Neural progenitor cell (in vitro differentiated cells): ENCODE data around the gene CRISP3. TPM values are rescaled to one million over a fixed set of nuclear protein-coding genes. Genes with fewer than 3 reads are reported as not detected.
"Not testable (repeated sequence)": the region's sequence is repeated elsewhere in the genome, so short reads cannot be mapped to it uniquely, and the experiment has no call there.

Source experiments
- DNase-seq: peaks from one replicate; pipeline ENCODE4 v3.0.0-alpha.2; 2016; ENCODE audit warnings: low spot score
- H2AFZ ChIP-seq: fragments of 200-600 bp; sonication (generic); replicated peaks from 2 replicates; pipeline ENCODE4 v1.6.1; 2016; ENCODE audit warnings: antibody characterized with exemption
- H3F3A ChIP-seq: fragments of 200-600 bp; sonication (generic); 2 replicates; pipeline ENCODE4 v1.6.1; 2016; ENCODE audit warnings: antibody characterized with exemption, low read depth
- H3K27ac ChIP-seq: fragments of 200-600 bp; sonication (generic); 2 replicates; pipeline ENCODE4 v1.5.1; 2016; ENCODE audit warnings: mild to moderate bottlenecking
- H3K27me3 ChIP-seq: fragments of 200-600 bp; sonication (generic); 2 replicates; pipeline ENCODE4 v1.6.1; 2016; ENCODE audit warnings: mild to moderate bottlenecking, moderate library complexity
- H3K36me3 ChIP-seq: fragments of 200-600 bp; sonication (generic); 2 replicates; pipeline ENCODE4 v1.5.1; 2016
- H3K4me1 ChIP-seq: fragments of 200-600 bp; sonication (generic); 2 replicates; pipeline ENCODE4 v1.6.1; 2016; ENCODE audit warnings: mixed run types
- H3K4me2 ChIP-seq: fragments of 200-600 bp; sonication (generic); 2 replicates; pipeline ENCODE4 v1.6.1; 2016
- H3K4me3 ChIP-seq: fragments of 200-600 bp; sonication (generic); 2 replicates; pipeline ENCODE4 v1.5.1; 2016
- H3K79me2 ChIP-seq: fragments of 200-600 bp; sonication (generic); 2 replicates; pipeline ENCODE4 v1.6.1; 2016; ENCODE audit warnings: low read depth
- H3K9ac ChIP-seq: fragments of 200-600 bp; sonication (generic); 2 replicates; pipeline ENCODE4 v1.6.1; 2016
- H3K9me3 ChIP-seq: fragments of 200-600 bp; sonication (generic); 2 replicates; pipeline ENCODE4 v1.5.1; 2016; ENCODE audit warnings: low read depth
- H4K20me1 ChIP-seq: fragments of 200-600 bp; sonication (generic); 2 replicates; pipeline ENCODE4 v1.6.1; 2016; ENCODE audit warnings: low read depth
- H3K27ac Mint-ChIP-seq: 3 replicates; pipeline ENCODE4 v1.8.0; 2021; ENCODE audit warnings: mixed read lengths
- H3K27me3 Mint-ChIP-seq: 2 replicates; pipeline ENCODE4 v1.8.0; 2022; ENCODE audit warnings: low read depth, mild to moderate bottlenecking, inconsistent platforms, moderate library complexity, mixed read lengths; ENCODE audit not compliant: insufficient read depth
- H3K36me3 Mint-ChIP-seq: 3 replicates; pipeline ENCODE4 v1.8.0; 2021; ENCODE audit warnings: mixed read lengths
- H3K4me1 Mint-ChIP-seq: 3 replicates; pipeline ENCODE4 v1.8.0; 2021; ENCODE audit warnings: mixed read lengths
- H3K4me3 Mint-ChIP-seq: 3 replicates; pipeline ENCODE4 v1.8.0; 2021; ENCODE audit warnings: mild to moderate bottlenecking, moderate library complexity, mixed read lengths
- H3K9me3 Mint-ChIP-seq: 3 replicates; pipeline ENCODE4 v1.8.0; 2020; ENCODE audit warnings: mixed read lengths
- EZH2 ChIP-seq: fragments of 200-600 bp; sonication (generic); IDR thresholded peaks from 2 replicates; pipeline ENCODE4 v1.6.1; 2017; ENCODE audit warnings: antibody characterized with exemption, mild to moderate bottlenecking, moderate library complexity
- EZH2phosphoT487 ChIP-seq: fragments of 200-600 bp; sonication (generic); IDR thresholded peaks from 2 replicates; pipeline ENCODE4 v1.6.1; 2017; ENCODE audit warnings: antibody characterized with exemption
- total RNA-seq: library from RNA; depleted of rRNA; stranded (reverse); fragments of >200 nt; gene quantifications from 2 replicates; pipeline ENCODE4 v1.2.3, GENCODE V29; 2015; ENCODE audit warnings: low replicate concordance
- TF ChIP-seq, protein P1 (sequence below): fragments of 200-600 bp; sonication (generic); IDR thresholded peaks from 2 replicates; pipeline ENCODE4 v1.5.1; 2017; ENCODE audit warnings: antibody characterized with exemption, mild to moderate bottlenecking

The CRISP3 gene
- total RNA-seq, 1 donor from 2014 or later: not detected

DNA sequence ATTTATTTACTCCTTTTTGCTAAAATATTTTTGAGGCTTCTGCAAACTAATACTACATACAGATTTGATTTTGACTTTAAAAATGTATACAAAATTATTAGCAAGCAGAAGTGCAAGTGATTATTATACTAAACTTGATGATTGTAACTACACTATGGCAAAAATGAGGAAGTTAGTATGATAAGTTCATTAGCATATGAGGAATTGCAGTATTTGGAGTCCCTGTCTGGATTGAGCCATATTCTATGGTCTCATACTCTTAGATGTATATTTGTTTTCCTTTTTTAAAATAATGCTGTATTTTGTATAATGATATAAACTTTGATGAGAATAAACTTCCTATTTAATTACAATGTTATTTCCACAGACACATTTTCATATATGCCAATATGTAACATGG, 13.9 kb downstream of the CRISP3 start:
- H3K27ac ChIP-seq: no peak overlapping the region
- no peaks in the 10 kb centered on the region for H3K27me3 Mint-ChIP-seq
- no peaks in the 10 kb centered on the region for H3K9me3 ChIP-seq
- H3K4me2 ChIP-seq: no peak overlapping the region
- no peaks in the 10 kb centered on the region for H3K36me3 Mint-ChIP-seq
- H2AFZ ChIP-seq: no peak overlapping the region
- no peak for DNase-seq
- H3K79me2 ChIP-seq: no peaks in the 10 kb centered on the region
- no peaks in the 10 kb centered on the region for H3F3A ChIP-seq
- no peaks in the 10 kb centered on the region for H3K27me3 ChIP-seq
- H3K4me3 Mint-ChIP-seq: no peak overlapping the region
- TF ChIP-seq, protein P1, sequence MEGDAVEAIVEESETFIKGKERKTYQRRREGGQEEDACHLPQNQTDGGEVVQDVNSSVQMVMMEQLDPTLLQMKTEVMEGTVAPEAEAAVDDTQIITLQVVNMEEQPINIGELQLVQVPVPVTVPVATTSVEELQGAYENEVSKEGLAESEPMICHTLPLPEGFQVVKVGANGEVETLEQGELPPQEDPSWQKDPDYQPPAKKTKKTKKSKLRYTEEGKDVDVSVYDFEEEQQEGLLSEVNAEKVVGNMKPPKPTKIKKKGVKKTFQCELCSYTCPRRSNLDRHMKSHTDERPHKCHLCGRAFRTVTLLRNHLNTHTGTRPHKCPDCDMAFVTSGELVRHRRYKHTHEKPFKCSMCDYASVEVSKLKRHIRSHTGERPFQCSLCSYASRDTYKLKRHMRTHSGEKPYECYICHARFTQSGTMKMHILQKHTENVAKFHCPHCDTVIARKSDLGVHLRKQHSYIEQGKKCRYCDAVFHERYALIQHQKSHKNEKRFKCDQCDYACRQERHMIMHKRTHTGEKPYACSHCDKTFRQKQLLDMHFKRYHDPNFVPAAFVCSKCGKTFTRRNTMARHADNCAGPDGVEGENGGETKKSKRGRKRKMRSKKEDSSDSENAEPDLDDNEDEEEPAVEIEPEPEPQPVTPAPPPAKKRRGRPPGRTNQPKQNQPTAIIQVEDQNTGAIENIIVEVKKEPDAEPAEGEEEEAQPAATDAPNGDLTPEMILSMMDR: no peak
- TF ChIP-seq EZH2phosphoT487 (no peak), EZH2 (no peak)
- H3K4me3 ChIP-seq: no peak overlapping the region
- H3K27ac Mint-ChIP-seq: no peak overlapping the region
- no peaks in the 10 kb centered on the region for H4K20me1 ChIP-seq
- no peaks in the 10 kb centered on the region for H3K36me3 ChIP-seq
- H3K9ac ChIP-seq: no peak overlapping the region
- H3K4me1 ChIP-seq: no peaks in the 10 kb centered on the region
- H3K9me3 Mint-ChIP-seq: no peaks in the 10 kb centered on the region
- no peaks in the 10 kb centered on the region for H3K4me1 Mint-ChIP-seq

DNA sequence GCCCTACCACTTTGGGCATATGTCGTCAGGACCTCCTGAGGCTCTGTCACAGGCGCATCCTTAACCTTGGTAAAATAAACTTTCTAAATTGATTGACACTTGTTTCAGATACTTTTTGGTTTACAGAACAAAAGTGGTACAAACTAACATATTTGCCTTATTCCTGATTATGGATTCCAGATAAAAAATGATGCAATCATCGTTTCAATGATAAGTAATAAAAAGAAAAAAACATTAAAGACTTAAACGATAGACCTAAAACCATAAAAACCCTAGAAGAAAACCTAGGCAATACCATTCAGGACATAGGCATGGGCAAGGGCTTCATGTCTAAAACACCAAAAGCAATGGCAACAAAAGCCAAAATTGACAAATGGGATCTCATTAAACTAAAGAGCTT, 20.3 kb downstream of the CRISP3 start:
- H3K4me3 Mint-ChIP-seq, H4K20me1 ChIP-seq, H3K9me3 ChIP-seq, H3K4me1 ChIP-seq, H3K27me3 Mint-ChIP-seq, H3K36me3 ChIP-seq, H3K4me2 ChIP-seq, H2AFZ ChIP-seq, H3K79me2 ChIP-seq, H3K27ac Mint-ChIP-seq, H3K36me3 Mint-ChIP-seq, H3F3A ChIP-seq, H3K27ac ChIP-seq, DNase-seq, H3K4me1 Mint-ChIP-seq, H3K4me3 ChIP-seq, H3K9ac ChIP-seq, H3K27me3 ChIP-seq: not testable (repeated sequence)
- H3K9me3 Mint-ChIP-seq: peaks cover 14% of the 10 kb centered on the region

DNA sequence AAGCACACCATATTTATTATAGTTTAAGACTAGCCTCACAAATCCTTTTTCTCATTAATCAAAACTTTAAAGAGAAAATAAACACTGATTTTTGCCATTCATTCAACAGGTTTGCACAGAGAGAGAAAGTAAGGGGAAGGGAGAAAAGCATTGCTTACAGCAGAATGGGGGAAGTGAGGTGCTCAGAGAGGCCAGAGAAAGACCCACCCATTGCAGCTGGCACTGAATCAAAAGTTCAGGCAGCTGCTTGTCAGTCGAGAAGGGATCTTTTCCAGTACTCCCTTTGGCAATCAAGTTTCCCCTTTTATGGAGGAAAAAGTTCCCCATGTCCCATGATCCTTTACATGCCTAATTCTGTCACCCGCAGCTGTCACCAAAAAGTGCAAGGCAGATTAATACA, 22.9 kb downstream of the CRISP3 start:
- peaks cover 4% of the 10 kb centered on the region for H3K9me3 ChIP-seq
- H3K4me2 ChIP-seq: no peak overlapping the region
- H2AFZ ChIP-seq: no peak overlapping the region
- DNase-seq: no peak
- H3K4me3 ChIP-seq: no peak overlapping the region
- no peaks in the 10 kb centered on the region for H3K36me3 Mint-ChIP-seq
- no peak overlapping the region for H3K27ac ChIP-seq
- H3K27me3 ChIP-seq: no peaks in the 10 kb centered on the region
- peaks cover 4% of the 10 kb centered on the region for H3K36me3 ChIP-seq
- H3K79me2 ChIP-seq: no peaks in the 10 kb centered on the region
- TF ChIP-seq EZH2 (no peak), EZH2phosphoT487 (no peak)
- TF ChIP-seq, protein P1: no peak
- no peak overlapping the region for H3K27ac Mint-ChIP-seq
- H3K4me1 ChIP-seq: no peaks in the 10 kb centered on the region
- no peaks in the 10 kb centered on the region for H3K4me1 Mint-ChIP-seq
- no peak overlapping the region for H3K4me3 Mint-ChIP-seq
- no peaks in the 10 kb centered on the region for H3F3A ChIP-seq
- no peaks in the 10 kb centered on the region for H4K20me1 ChIP-seq
- H3K9me3 Mint-ChIP-seq: peaks cover 14% of the 10 kb centered on the region
- no peak overlapping the region for H3K9ac ChIP-seq
- no peaks in the 10 kb centered on the region for H3K27me3 Mint-ChIP-seq

DNA sequence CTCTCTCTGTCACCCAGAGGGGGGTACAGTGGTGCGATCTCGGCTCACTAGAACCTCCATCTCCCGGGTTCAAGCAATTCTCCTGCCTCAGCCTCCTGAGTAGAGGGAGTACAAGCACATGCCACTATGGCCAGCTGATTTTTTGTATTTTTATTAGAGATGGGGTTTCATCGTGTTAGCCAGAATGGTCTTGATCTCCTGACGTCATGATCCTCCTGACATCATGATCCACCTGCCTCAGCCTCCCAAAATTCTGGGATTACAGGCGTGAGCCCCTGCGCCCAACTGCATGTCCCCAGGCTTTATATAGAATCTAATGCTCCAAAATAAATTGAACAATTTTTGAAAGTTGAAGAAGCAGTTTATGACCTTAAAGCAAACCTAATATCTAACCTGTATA, 23.8 kb downstream of the CRISP3 start:
- Mint-ChIP-seq H3K4me3 (no peak overlapping the region), H3K27me3 (no peaks in the 10 kb centered on the region), H3K9me3 (peaks cover 14% of the 10 kb centered on the region), H3K27ac (no peak overlapping the region), H3K36me3 (no peaks in the 10 kb centered on the region), H3K4me1 (no peaks in the 10 kb centered on the region)
- Histone ChIP-seq H3K4me3 (no peak overlapping the region), H4K20me1 (no peaks in the 10 kb centered on the region), H3K79me2 (no peaks in the 10 kb centered on the region), H3F3A (no peaks in the 10 kb centered on the region), H3K36me3 (peaks cover 4% of the 10 kb centered on the region), H3K4me2 (no peak overlapping the region), H3K4me1 (no peaks in the 10 kb centered on the region), H3K27me3 (no peaks in the 10 kb centered on the region), H3K9ac (no peak overlapping the region), H3K27ac (no peak overlapping the region), H3K9me3 (peaks cover 4% of the 10 kb centered on the region), H2AFZ (no peak overlapping the region)
- TF ChIP-seq, protein P1: no peak
- TF ChIP-seq EZH2phosphoT487: no peak
- TF ChIP-seq EZH2: no peak
- DNase-seq: no peak
